AG04450 (cell line): Measurements from ENCODE around the gene SLC31A2. TPM values are rescaled to one million over a fixed set of nuclear protein-coding genes. Genes with fewer than 3 reads are reported as not detected.

ENCODE experiments used
- CTCF ChIA-PET: fragments of 300-600, 350-600 bp; formaldehyde crosslinking; extraction: SDS; loops from one replicate; lab custom pipeline; 2022; ENCODE audit warnings: antibody characterized with exemption, inconsistent platforms; lab: Charles Lee
- POLR2A ChIA-PET: fragments of 350-600 bp; formaldehyde crosslinking; extraction: SDS; loops from one replicate; lab custom pipeline; 2021; ENCODE audit warnings: antibody characterized with exemption, inconsistent platforms; lab: Yijun Ruan, JAX
- DNase-seq: peaks from one replicate; pipeline ENCODE4 v3.0.0-alpha.2; 2011; ENCODE audit warnings: low read depth, low spot score
- H3K27ac ChIP-seq: one replicate; pipeline ENCODE4 v1.5.1; 2012; ENCODE audit warnings: low read depth, low read length, control low read depth
- H3K27me3 ChIP-seq: one replicate; pipeline ENCODE4 v1.6.0; 2012; ENCODE audit warnings: low read length; ENCODE audit not compliant: control insufficient read depth, insufficient read depth
- H3K4me3 ChIP-seq: 2 replicates; pipeline ENCODE4 v1.5.1; 2011; ENCODE audit warnings: mild to moderate bottlenecking, low read depth, low read length, control low read depth
- H3K9me3 ChIP-seq: 2 replicates; pipeline ENCODE4 v1.5.1; 2012; ENCODE audit warnings: low read length; ENCODE audit not compliant: control insufficient read depth, insufficient read depth
- polyA plus RNA-seq: library from polyadenylated mRNA; depleted of rRNA; stranded (reverse); fragments of >200 nt; gene quantifications from 2 replicates; pipeline ENCODE4 v1.2.3, GENCODE V29; 2011
- TF ChIP-seq, protein P1 (sequence below): IDR thresholded peaks from 2 replicates; pipeline ENCODE4 v1.5.1; 2011; ENCODE audit warnings: low read depth, low read length, control low read depth, inconsistent platforms

Gene SLC31A2
- polyA plus RNA-seq, 1 experiment: 6.6 TPM

- H3K9me3 ChIP-seq: no peaks in the 10 kb centered on the region
- H3K27ac ChIP-seq: no peak overlapping the region
- no peak for DNase-seq
- TF ChIP-seq, protein P1, sequence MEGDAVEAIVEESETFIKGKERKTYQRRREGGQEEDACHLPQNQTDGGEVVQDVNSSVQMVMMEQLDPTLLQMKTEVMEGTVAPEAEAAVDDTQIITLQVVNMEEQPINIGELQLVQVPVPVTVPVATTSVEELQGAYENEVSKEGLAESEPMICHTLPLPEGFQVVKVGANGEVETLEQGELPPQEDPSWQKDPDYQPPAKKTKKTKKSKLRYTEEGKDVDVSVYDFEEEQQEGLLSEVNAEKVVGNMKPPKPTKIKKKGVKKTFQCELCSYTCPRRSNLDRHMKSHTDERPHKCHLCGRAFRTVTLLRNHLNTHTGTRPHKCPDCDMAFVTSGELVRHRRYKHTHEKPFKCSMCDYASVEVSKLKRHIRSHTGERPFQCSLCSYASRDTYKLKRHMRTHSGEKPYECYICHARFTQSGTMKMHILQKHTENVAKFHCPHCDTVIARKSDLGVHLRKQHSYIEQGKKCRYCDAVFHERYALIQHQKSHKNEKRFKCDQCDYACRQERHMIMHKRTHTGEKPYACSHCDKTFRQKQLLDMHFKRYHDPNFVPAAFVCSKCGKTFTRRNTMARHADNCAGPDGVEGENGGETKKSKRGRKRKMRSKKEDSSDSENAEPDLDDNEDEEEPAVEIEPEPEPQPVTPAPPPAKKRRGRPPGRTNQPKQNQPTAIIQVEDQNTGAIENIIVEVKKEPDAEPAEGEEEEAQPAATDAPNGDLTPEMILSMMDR: no peak
- POLR2A ChIA-PET: no interaction called here
- H3K4me3 ChIP-seq: no peak overlapping the region
- CTCF ChIA-PET: interaction anchor here (1.1 kb wide), 1 partner anchor 61 kb away, joined by 3 read pairs; no protein-coding TSS in a partner anchor
- no peaks in the 10 kb centered on the region for H3K27me3 ChIP-seq
Measured at GRCh38 chr9:113173341-113173740, 22.5 kb downstream of the SLC31A2 start.

DNA sequence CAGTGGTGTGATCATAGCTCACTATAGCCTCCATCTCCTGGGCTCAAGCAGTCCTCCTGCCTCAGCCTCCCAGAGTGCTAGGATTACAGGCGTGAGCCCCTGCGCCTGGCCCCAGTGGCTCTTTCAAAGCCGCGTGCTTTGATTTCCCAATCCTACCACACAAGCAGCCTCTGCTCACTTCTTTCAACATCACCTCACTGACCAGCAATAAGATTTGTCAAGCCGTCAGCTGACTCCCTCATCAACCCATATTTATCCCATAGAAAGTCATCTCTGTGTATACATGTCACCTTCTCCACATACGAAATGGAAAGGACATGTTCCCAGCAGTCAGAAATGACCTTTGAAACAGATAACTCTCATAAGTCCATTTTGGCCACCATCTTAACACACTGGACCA lies 26.0 kb downstream of the SLC31A2 start:
- Histone ChIP-seq H3K27me3 (no peaks in the 10 kb centered on the region), H3K27ac (no peak overlapping the region), H3K9me3 (no peaks in the 10 kb centered on the region), H3K4me3 (no peak overlapping the region)
- DNase-seq: no peak
- CTCF ChIA-PET: no interaction called here
- TF ChIP-seq, protein P1: no peak
- POLR2A ChIA-PET: no interaction called here

DNA sequence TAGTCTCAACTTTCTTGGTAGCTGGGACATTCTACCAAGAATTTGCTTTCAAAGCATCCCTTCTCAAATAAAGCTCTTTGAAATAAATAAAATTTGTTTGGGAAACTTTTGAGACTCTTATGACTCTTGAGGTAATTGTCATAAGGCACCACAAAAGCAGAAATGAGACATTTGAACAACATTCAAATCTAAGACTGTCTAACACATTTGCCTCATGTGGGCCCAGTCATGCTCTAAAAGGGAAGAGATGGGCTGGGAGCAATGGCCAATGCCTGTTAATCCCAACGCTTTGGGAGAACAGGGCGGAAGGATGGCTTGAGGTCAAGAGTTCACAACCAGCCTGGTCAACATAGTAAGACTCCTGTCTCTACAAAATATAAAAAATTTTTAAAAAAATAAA lies 26.4 kb downstream of the SLC31A2 start:
- CTCF ChIA-PET: no interaction called here

DNA sequence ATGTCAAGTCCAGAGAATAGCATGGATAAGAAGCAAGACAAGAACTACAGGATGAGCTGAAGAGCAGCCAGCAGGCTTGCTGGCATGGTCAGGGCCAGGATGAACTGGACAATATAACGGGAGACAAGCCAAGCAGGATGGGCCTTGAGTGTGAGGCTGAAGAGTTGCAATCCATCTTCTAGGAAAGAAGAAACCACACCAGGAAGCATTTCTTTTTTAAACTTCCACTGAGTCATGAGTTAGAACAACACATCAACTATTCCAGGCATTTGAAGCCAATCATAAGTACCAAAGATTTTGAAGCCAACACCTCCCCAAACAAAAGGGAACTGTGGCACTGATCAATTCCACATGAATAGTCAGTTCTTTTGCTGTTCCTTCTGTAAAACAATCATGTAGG lies 27.3 kb downstream of the SLC31A2 start:
- Histone ChIP-seq H3K27me3 (no peaks in the 10 kb centered on the region), H3K9me3 (no peaks in the 10 kb centered on the region), H3K27ac (no peak overlapping the region), H3K4me3 (no peak overlapping the region)
- DNase-seq: no peak
- ChIA-PET POLR2A (no interaction called here), CTCF (interaction anchor here (2.0 kb wide), 1 partner anchor 27 kb away, joined by 8 read pairs; the partner anchor contains the start of gene SLC31A2)
- TF ChIP-seq, protein P1: no peak

More for the DNA sequence above, 26.4 kb downstream of the SLC31A2 start:
- TF ChIP-seq, protein P1: no peak
- Histone ChIP-seq H3K27me3 (no peaks in the 10 kb centered on the region), H3K9me3 (no peaks in the 10 kb centered on the region), H3K27ac (no peak overlapping the region), H3K4me3 (no peak overlapping the region)
- no peak for DNase-seq
- POLR2A ChIA-PET: no interaction called here

GRCh38 chr9:113179839-113180238 lies 29.0 kb downstream of the SLC31A2 start:
- DNase-seq: no peak
- ChIA-PET CTCF (interaction anchor here (1.3 to 2.0 kb wide), 2 partner anchors 29 to 95 kb away, joined by 3 to 8 read pairs; partner anchors contain the start of gene SLC31A2), POLR2A (no interaction called here)
- Histone ChIP-seq H3K27me3 (no peaks in the 10 kb centered on the region), H3K9me3 (no peaks in the 10 kb centered on the region), H3K27ac (no peak overlapping the region), H3K4me3 (no peak overlapping the region)
- TF ChIP-seq, protein P1: no peak
